ENCODE results near the gene FLNB. TPM values are rescaled to one million over a fixed set of nuclear protein-coding genes. Genes with fewer than 3 reads are reported as not detected.

FLNB gene
- total RNA-seq, 4 donors from 2014 or later, result 82.5 to 192 (median 145) TPM

GRCh38 chr3:58078610-58079009, 70.4 kb downstream of the FLNB start:
- no peak for TF ChIP-seq CTCF (IDR thresholded peaks at IDR 0.05)
- ATAC-seq (ENCODE audit: low FRiP score) (no peak), DNase-seq (ENCODE audit: low spot score) (no peak)

- no peak for ATAC-seq (ENCODE audit: low FRiP score)
- TF ChIP-seq CTCF (IDR thresholded peaks at IDR 0.05), result no peak
- DNase-seq (ENCODE audit: low spot score), result no peak
Observed at GRCh38 chr3:58079773-58080172, 71.6 kb downstream of the FLNB start.

- no peak for TF ChIP-seq CTCF (IDR thresholded peaks at IDR 0.05)
- DNase-seq (ENCODE audit: low spot score) (no peak), ATAC-seq (ENCODE audit: low FRiP score) (no peak)
Observed at GRCh38 chr3:58082047-58082446, 73.8 kb downstream of the FLNB start.

GRCh38 chr3:58084166-58084565, 75.9 kb downstream of the FLNB start:
- no peak for DNase-seq (ENCODE audit: low spot score)
- no peak for TF ChIP-seq CTCF (IDR thresholded peaks at IDR 0.05)
- no peak for ATAC-seq (ENCODE audit: low FRiP score)

- DNase-seq (ENCODE audit: low spot score) (no peak), ATAC-seq (ENCODE audit: low FRiP score) (no peak)
- no peak for TF ChIP-seq CTCF (IDR thresholded peaks at IDR 0.05)
Observed at GRCh38 chr3:58084788-58085543, 76.7 kb downstream of the FLNB start.

GRCh38 chr3:58085616-58086015, 77.4 kb downstream of the FLNB start:
- TF ChIP-seq CTCF (IDR thresholded peaks at IDR 0.05), result no peak
- ATAC-seq (ENCODE audit: low FRiP score), result no peak
- no peak for DNase-seq (ENCODE audit: low spot score)

GRCh38 chr3:58088501-58088900, 80.3 kb downstream of the FLNB start:
- no peak for ATAC-seq (ENCODE audit: low FRiP score)
- DNase-seq (ENCODE audit: low spot score), result no peak
- no peak for TF ChIP-seq CTCF (IDR thresholded peaks at IDR 0.05)

All from omental fat pad (tissue), 4 donors.